Peyer's patch (tissue), 4 donors: ENCODE results near the gene MLH1. TPM values are rescaled to one million over a fixed set of nuclear protein-coding genes. Genes with fewer than 3 reads are reported as not detected.

Experiments
- DNase-seq, 3 donors: peaks; one replicate each; pipeline ENCODE4 v3.0.0-alpha.2; 2017 to 2019
- H3K27ac ChIP-seq, 4 donors: fragments of 200-600 bp; sonication (generic); one replicate each; pipeline ENCODE4 v1.5.1; 2016 to 2019
- H3K27me3 ChIP-seq, 2 donors: fragments of 200-600 bp; sonication (generic); one replicate each; pipeline ENCODE4 v1.5.1; 2019
- H3K36me3 ChIP-seq, 3 donors: fragments of 200-600 bp; sonication (generic); one replicate each; pipeline ENCODE4 v1.5.1; 2016 to 2019
- H3K4me1 ChIP-seq, 4 donors: fragments of 200-600 bp; sonication (generic); one replicate each; pipeline ENCODE4 v1.5.1; 2016 to 2019
- H3K4me3 ChIP-seq, 4 donors: fragments of 200-600 bp; sonication (generic); 1 replicate in 3 of 4; 2 replicates in 1 of 4; pipeline ENCODE4 v1.5.1; 2016 to 2019; ENCODE audit warnings: mild to moderate bottlenecking in 1 of 4
- H3K9me3 ChIP-seq, 4 donors: fragments of 200-600 bp; sonication (generic); one replicate each; pipeline ENCODE4 v1.5.1; 2016 to 2019; ENCODE audit warnings: mild to moderate bottlenecking in 1 of 4
- POLR2A ChIP-seq, 2 donors: fragments of 450-650 bp; IDR thresholded peaks; one replicate each; pipeline ENCODE4 v1.5.1; 2017; ENCODE audit warnings: antibody characterized with exemption in 2 of 2, mild to moderate bottlenecking in 2 of 2, moderate library complexity in 2 of 2
- total RNA-seq, 4 donors: library from RNA; depleted of rRNA; stranded (reverse); fragments of >200 nt; gene quantifications; one replicate each; pipeline ENCODE4 v1.1.0, GENCODE V29; 2016
- TF ChIP-seq, protein P1 (sequence below), 6 experiments: fragments of 450-650 bp in 4 of 6; fragments of 200-600 bp in 2 of 6; sonication (generic) in 1 of 6; IDR thresholded peaks; one replicate each; pipeline ENCODE4 v1.5.1; 2017 to 2019; ENCODE audit warnings: antibody characterized with exemption in 6 of 6, mild to moderate bottlenecking in 3 of 6, moderate library complexity in 1 of 6

The MLH1 gene
- total RNA-seq, 4 donors from 2014 or later, result 21.4 to 149 (median 27.4) TPM

- DNase-seq, result no peak
- H3K9me3 ChIP-seq, result no peaks in the 10 kb centered on the region
- H3K36me3 ChIP-seq, result peaks cover 0 to 75% (median 0%) of the 10 kb centered on the region in 3 donors
- no peak overlapping the region for H3K4me3 ChIP-seq
- H3K27ac ChIP-seq, result no peak overlapping the region
- H3K4me1 ChIP-seq, result no peaks in the 10 kb centered on the region
- no peaks in the 10 kb centered on the region for H3K27me3 ChIP-seq
- no peak for TF ChIP-seq POLR2A (IDR thresholded peaks at IDR 0.05)
Observed at GRCh38 chr3:37074178-37074577, 80.9 kb downstream of the MLH1 start.

DNA sequence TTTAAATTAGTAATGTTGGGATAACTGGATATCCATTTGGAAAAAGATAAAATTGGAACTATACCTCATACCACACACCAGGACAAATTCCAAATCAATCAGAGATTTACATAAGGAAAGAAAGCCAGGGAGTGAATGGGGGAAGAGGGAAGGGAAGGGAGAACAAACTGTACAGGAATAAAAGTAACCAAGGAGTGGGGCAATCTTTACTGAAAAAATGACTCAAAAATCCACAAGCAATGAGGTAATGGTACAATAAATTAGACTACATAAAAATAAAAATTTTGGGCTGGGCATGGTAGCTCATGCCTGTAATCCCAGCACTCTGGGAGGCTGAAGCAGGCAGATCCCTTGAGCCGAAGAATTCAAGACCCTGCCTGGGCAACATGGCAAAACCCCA is 82.6 kb downstream of the MLH1 start:
- no peak overlapping the region for H3K27ac ChIP-seq
- no peak overlapping the region for H3K4me3 ChIP-seq
- H3K9me3 ChIP-seq, result no peaks in the 10 kb centered on the region
- no peak for DNase-seq
- H3K27me3 ChIP-seq, result no peaks in the 10 kb centered on the region
- no peak for TF ChIP-seq POLR2A (IDR thresholded peaks at IDR 0.05)
- TF ChIP-seq, protein P1, sequence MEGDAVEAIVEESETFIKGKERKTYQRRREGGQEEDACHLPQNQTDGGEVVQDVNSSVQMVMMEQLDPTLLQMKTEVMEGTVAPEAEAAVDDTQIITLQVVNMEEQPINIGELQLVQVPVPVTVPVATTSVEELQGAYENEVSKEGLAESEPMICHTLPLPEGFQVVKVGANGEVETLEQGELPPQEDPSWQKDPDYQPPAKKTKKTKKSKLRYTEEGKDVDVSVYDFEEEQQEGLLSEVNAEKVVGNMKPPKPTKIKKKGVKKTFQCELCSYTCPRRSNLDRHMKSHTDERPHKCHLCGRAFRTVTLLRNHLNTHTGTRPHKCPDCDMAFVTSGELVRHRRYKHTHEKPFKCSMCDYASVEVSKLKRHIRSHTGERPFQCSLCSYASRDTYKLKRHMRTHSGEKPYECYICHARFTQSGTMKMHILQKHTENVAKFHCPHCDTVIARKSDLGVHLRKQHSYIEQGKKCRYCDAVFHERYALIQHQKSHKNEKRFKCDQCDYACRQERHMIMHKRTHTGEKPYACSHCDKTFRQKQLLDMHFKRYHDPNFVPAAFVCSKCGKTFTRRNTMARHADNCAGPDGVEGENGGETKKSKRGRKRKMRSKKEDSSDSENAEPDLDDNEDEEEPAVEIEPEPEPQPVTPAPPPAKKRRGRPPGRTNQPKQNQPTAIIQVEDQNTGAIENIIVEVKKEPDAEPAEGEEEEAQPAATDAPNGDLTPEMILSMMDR (IDR thresholded peaks at IDR 0.05), result no peak
- peaks cover 0 to 86% (median 0%) of the 10 kb centered on the region in 3 donors for H3K36me3 ChIP-seq
- no peaks in the 10 kb centered on the region for H3K4me1 ChIP-seq

GRCh38 chr3:37082317-37082716 is 89.0 kb downstream of the MLH1 start:
- TF ChIP-seq POLR2A (IDR thresholded peaks at IDR 0.05), result no peak
- TF ChIP-seq, protein P1 (IDR thresholded peaks at IDR 0.05), result no peak
- Histone ChIP-seq H3K4me3 (no peak overlapping the region), H3K27ac (no peak overlapping the region), H3K4me1 (no peaks in the 10 kb centered on the region), H3K36me3 (peaks cover 0 to 58% (median 0%) of the 10 kb centered on the region in 3 donors), H3K27me3 (no peaks in the 10 kb centered on the region), H3K9me3 (no peaks in the 10 kb centered on the region)
- DNase-seq, result no peak

DNA sequence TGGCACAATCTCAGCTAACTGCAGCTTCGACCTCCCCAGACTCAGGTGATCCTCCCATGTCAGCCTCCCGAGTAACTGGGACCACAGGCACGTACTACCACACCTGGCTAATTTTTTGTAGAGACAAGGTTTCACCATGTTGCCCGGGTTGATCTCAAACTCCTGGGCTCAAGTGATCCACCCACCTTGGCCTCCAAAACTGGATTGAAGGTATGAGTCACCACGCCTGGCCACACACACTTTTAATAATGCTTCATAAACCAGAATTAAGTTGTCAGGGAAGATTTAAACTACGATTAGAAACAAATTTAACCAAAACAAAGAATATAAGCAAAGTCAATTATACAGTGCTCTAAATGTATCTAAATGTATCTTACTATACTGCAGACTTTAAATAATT is 93.6 kb downstream of the MLH1 start:
- no peak for DNase-seq
- Histone ChIP-seq H3K27me3 (no peaks in the 10 kb centered on the region), H3K4me1 (no peaks in the 10 kb centered on the region), H3K36me3 (peaks cover 0 to 56% (median 0%) of the 10 kb centered on the region in 3 donors), H3K27ac (no peak overlapping the region), H3K9me3 (no peaks in the 10 kb centered on the region), H3K4me3 (no peak overlapping the region)
- TF ChIP-seq, protein P1 (IDR thresholded peaks at IDR 0.05), result no peak
- no peak for TF ChIP-seq POLR2A (IDR thresholded peaks at IDR 0.05)

- H3K36me3 ChIP-seq, result peaks cover 0 to 48% (median 0%) of the 10 kb centered on the region in 3 donors
- no peaks in the 10 kb centered on the region for H3K4me1 ChIP-seq
- H3K27me3 ChIP-seq, result no peaks in the 10 kb centered on the region
- H3K27ac ChIP-seq, result no peak overlapping the region
- H3K4me3 ChIP-seq, result no peak overlapping the region
- DNase-seq, result no peak
- no peaks in the 10 kb centered on the region for H3K9me3 ChIP-seq
- TF ChIP-seq POLR2A (IDR thresholded peaks at IDR 0.05), result no peak
- TF ChIP-seq, protein P1 (IDR thresholded peaks at IDR 0.05), result no peak
Observed at GRCh38 chr3:37087870-37088269, 94.6 kb downstream of the MLH1 start.

- TF ChIP-seq, protein P1 (IDR thresholded peaks at IDR 0.05), result no peak
- TF ChIP-seq POLR2A (IDR thresholded peaks at IDR 0.05), result no peak
- no peaks in the 10 kb centered on the region for H3K9me3 ChIP-seq
- H3K4me1 ChIP-seq, result no peaks in the 10 kb centered on the region
- peaks cover 0 to 56% (median 0%) of the 10 kb centered on the region in 3 donors for H3K36me3 ChIP-seq
- no peaks in the 10 kb centered on the region for H3K27me3 ChIP-seq
- no peak for DNase-seq
- no peak overlapping the region for H3K27ac ChIP-seq
- H3K4me3 ChIP-seq, result no peak overlapping the region
Observed at GRCh38 chr3:37092484-37092883, 99.2 kb downstream of the MLH1 start.
